ENCODE results near the gene DPP6.

Gene DPP6

DNA sequence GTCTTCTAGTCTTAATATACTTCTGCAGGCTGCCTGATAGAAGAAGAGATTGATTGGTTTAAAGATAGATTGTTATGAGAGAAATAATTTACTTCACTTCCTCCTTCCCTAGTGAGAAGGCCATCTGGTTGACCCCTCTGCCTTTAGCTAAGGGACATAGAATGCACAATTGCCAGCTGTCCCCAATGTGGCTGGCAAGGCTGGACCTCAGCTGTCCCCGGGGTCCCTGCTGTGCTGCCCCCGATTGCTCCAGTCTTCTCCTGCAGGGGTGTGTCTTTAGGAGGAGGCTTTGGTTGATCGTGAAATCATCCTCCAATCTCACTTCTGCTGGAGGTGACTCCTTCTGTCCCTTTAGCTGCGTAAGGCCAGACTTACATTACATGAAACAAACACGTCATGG, 388.5 kb downstream of the DPP6 start:
- TF ChIP-seq JUND (IDR thresholded peaks at IDR 0.05; ENCODE audit: low read depth): no peak
- DNase-seq (ENCODE audit: low read depth in 1 of 2, low spot score in 1 of 2): no peak
- in situ Hi-C loops (cut with HindIII; ENCODE audit: low pct_unique_long_range_greater_than_20kb, low sequenced_read_pairs): no loop called here

DNA sequence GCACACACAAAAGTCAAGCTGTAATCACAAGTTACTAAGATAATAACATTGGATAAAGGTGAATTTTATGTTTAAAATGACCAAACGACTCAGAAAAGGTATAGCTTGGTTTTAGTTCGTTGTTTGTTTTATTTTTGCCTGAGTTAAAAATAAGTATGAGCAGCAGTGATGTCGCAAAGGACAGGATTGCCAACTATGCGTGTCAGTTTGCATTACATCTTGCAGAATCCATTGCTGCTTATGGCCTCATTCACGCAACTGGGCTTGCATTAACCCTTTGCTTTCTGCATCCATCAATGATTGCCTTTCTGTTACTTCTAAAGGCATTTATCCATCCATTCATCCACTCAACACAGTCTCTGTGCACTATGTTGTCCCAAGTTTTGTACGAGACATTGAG, 389.6 kb downstream of the DPP6 start:
- in situ Hi-C loops (cut with HindIII; ENCODE audit: low pct_unique_long_range_greater_than_20kb, low sequenced_read_pairs): no loop called here

DNA sequence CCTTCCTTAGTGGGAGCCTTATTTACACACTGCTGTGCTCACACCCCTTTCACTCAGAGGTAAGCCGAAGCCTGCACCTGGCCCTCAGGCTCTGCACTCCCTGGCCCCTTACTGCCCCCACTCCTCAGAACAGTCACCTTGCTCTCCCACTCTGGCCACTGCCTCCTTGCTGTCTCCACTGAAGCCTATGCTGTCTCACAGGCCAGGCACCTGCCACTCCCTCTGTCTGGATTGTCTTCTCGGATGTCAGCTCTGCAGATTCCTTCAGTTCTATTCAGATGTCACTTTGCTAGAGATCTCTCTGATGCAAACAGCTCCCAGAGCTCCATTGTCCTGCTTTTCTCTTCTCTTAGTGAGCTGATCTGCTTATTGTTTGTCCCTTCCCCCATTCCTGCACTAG, 390.7 kb downstream of the DPP6 start:
- no peak for TF ChIP-seq JUND (IDR thresholded peaks at IDR 0.05; ENCODE audit: low read depth)
- no peak for DNase-seq (ENCODE audit: low read depth in 1 of 2, low spot score in 1 of 2)
- in situ Hi-C loops (cut with HindIII; ENCODE audit: low pct_unique_long_range_greater_than_20kb, low sequenced_read_pairs): no loop called here

More for the DNA sequence above, 389.6 kb downstream of the DPP6 start:
- no peak for TF ChIP-seq JUND (IDR thresholded peaks at IDR 0.05; ENCODE audit: low read depth)
- DNase-seq (ENCODE audit: low read depth in 1 of 2, low spot score in 1 of 2): no peak

DNA sequence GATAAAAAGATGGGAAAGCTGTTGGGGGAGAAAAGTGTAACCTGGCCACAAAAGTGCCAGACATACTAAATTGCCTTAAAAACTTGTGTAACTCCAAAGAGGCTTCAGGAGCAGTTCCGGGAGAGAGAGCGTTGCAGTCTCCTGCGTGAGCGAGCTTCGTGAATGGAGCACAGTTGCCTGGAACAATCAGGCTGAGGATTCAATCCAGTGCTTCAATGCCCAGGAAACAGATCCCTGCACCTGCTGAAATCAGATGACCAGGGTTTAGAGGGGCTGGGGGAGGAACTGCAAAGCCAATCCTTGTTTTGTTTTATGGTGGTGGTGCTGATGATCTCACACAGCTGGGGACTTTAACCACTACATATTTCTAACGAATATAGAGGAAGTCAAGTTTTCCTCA, 398.3 kb downstream of the DPP6 start:
- in situ Hi-C loops (cut with HindIII; ENCODE audit: low pct_unique_long_range_greater_than_20kb, low sequenced_read_pairs): no loop called here
- no peak for DNase-seq (ENCODE audit: low read depth in 1 of 2, low spot score in 1 of 2)

DNA sequence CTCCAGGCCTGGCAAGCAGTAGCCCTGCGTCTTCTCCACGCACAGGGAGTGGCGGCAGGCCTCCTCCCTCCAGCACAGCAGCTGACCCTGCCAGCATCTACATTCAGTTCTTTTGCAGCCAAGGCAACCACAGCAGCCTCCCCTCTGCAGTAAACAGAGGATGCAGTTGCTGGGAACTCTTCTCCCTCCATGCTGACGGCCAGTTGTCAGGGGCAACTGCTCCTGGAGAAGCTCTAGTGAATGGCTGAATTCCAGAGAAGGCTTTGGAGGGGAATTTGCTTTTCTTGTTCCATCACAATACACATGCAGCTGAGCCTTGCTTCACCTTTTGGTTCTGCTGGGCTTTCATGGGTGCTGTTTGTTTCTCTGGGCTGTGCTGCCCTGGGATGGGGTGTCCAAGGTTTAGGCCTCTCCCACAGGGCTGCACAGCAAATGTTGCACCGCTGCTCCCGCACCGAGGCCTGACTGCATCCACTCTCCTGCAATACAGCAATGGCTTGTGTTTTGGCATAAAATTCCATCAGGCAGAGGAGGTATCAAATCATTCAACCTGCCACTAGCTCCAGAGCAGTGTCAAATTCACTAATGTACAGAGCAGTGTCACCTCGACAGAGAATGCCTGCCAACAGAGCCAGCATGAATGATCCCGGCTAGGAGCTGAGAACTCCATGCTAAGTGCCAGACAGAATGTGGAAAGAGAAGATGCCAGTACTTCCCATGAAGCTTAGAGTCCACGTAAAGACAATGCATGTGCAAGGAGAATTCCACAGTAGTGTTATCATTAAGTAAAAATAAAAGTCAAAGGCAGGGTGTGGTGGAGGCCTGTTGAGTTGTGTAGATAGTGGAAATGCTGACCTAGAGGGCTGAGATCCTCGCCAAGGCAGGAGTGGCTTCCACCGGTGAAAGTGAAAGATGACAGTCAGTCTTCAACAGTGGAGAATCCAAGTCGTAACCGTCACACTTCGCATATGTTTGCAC, 399.6 kb downstream of the DPP6 start:
- no peak for TF ChIP-seq JUND (IDR thresholded peaks at IDR 0.05; ENCODE audit: low read depth)
- DNase-seq (ENCODE audit: low read depth in 1 of 2, low spot score in 1 of 2): no peak
- in situ Hi-C loops (cut with HindIII; ENCODE audit: low pct_unique_long_range_greater_than_20kb, low sequenced_read_pairs): no loop called here

More for the DNA sequence above, 398.3 kb downstream of the DPP6 start:
- TF ChIP-seq JUND (IDR thresholded peaks at IDR 0.05; ENCODE audit: low read depth): no peak

DNA sequence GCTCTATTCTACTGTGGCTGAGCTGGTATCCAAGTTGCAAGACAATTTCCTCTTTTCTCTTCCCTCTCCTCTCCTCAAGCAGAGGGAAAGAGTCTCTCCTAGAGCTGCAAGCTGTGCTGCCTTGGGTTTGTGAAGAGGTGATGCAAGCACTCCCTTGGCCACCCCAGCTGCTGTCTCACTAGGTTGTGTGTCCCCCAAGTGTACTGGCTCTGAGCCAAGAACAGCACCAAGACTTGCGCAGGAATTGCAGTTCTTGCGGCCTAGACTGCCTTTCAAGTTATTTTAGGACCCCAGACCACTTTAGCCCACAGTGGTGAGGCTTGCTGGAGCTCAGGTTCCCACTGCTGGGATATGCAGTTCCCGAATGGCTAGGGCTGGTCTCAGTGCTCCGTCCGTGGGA, 411.6 kb downstream of the DPP6 start:
- no peak for DNase-seq (ENCODE audit: low read depth in 1 of 2, low spot score in 1 of 2)
- in situ Hi-C loops (cut with HindIII; ENCODE audit: low pct_unique_long_range_greater_than_20kb, low sequenced_read_pairs): no loop called here
- no peak for TF ChIP-seq JUND (IDR thresholded peaks at IDR 0.05; ENCODE audit: low read depth)

DNA sequence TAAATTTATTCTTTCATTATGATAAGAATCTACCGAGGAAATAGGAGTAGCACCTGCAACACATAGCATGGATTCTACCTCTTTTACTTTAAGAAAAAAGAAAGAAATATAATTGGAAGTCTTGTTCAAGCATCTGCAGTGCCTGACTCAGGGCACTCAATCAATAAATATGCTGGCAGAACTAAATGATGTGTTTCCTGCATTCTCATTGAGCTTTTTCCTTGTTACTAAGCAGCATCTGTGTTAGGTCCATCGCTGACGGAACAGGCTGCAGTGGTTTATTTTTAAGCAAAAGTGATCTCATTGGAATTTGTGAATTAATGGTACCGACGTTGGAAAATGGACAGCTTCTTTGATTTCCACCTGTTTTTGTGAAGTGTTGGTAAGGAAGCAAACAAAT, 417.5 kb downstream of the DPP6 start:
- in situ Hi-C loops (cut with HindIII; ENCODE audit: low pct_unique_long_range_greater_than_20kb, low sequenced_read_pairs): no loop called here

GRCh38 chr7:154472343-154472742, 420.1 kb downstream of the DPP6 start:
- TF ChIP-seq JUND (IDR thresholded peaks at IDR 0.05; ENCODE audit: low read depth): no peak
- no peak for DNase-seq (ENCODE audit: low read depth in 1 of 2, low spot score in 1 of 2)
- in situ Hi-C loops (cut with HindIII; ENCODE audit: low pct_unique_long_range_greater_than_20kb, low sequenced_read_pairs): no loop called here

More for the DNA sequence above, 417.5 kb downstream of the DPP6 start:
- DNase-seq (ENCODE audit: low read depth in 1 of 2, low spot score in 1 of 2): no peak
- TF ChIP-seq JUND (IDR thresholded peaks at IDR 0.05; ENCODE audit: low read depth): no peak

GRCh38 chr7:154473360-154473759, 421.2 kb downstream of the DPP6 start:
- TF ChIP-seq JUND (IDR thresholded peaks at IDR 0.05; ENCODE audit: low read depth): no peak
- in situ Hi-C loops (cut with HindIII; ENCODE audit: low pct_unique_long_range_greater_than_20kb, low sequenced_read_pairs): no loop called here
- DNase-seq (ENCODE audit: low read depth in 1 of 2, low spot score in 1 of 2): no peak

- TF ChIP-seq JUND (IDR thresholded peaks at IDR 0.05; ENCODE audit: low read depth): no peak
- DNase-seq (ENCODE audit: low read depth in 1 of 2, low spot score in 1 of 2): no peak
- in situ Hi-C loops (cut with HindIII; ENCODE audit: low pct_unique_long_range_greater_than_20kb, low sequenced_read_pairs): no loop called here
Measured at GRCh38 chr7:154474903-154475520, 422.8 kb downstream of the DPP6 start.

DNA sequence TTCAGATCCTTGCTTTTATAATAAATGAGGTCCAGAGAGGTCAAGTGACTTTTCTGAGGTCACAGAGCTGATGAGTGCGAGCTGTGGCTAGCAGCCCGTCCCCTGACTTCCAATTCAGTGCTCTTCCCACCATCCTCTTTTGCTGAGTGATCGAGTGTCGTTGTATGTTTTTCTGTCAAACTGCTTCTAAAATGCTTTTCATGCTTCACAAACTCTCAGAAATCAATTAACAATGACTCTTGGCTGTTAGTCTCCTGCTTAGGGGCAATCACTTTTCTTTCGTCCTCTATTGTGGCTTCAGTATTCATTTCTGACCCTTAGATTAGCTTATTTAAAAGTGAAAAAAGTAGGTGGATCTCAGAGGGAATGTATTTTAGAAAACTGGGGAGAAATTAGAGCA, 423.7 kb downstream of the DPP6 start:
- in situ Hi-C loops (cut with HindIII; ENCODE audit: low pct_unique_long_range_greater_than_20kb, low sequenced_read_pairs): no loop called here
- DNase-seq (ENCODE audit: low read depth in 1 of 2, low spot score in 1 of 2): no peak
- no peak for TF ChIP-seq JUND (IDR thresholded peaks at IDR 0.05; ENCODE audit: low read depth)

GRCh38 chr7:154480817-154481216, 428.6 kb downstream of the DPP6 start:
- in situ Hi-C loops (cut with HindIII; ENCODE audit: low pct_unique_long_range_greater_than_20kb, low sequenced_read_pairs): no loop called here
- TF ChIP-seq JUND (IDR thresholded peaks at IDR 0.05; ENCODE audit: low read depth): no peak
- no peak for DNase-seq (ENCODE audit: low read depth in 1 of 2, low spot score in 1 of 2)

- in situ Hi-C loops (cut with HindIII; ENCODE audit: low pct_unique_long_range_greater_than_20kb, low sequenced_read_pairs): no loop called here
- no peak for TF ChIP-seq JUND (IDR thresholded peaks at IDR 0.05; ENCODE audit: low read depth)
- no peak for DNase-seq (ENCODE audit: low read depth in 1 of 2, low spot score in 1 of 2)
Measured at GRCh38 chr7:154482863-154483262, 430.7 kb downstream of the DPP6 start.
